Skeletal muscle satellite cell (primary cell): Measurements from ENCODE around the gene NFKB2.

Experiments
- H3K27me3 ChIP-seq: 2 replicates; pipeline ENCODE4 v1.7.0; 2013; ENCODE audit warnings: low read length; ENCODE audit not compliant: control insufficient read depth, insufficient read depth
- H3K36me3 ChIP-seq: 2 replicates; pipeline ENCODE4 v1.7.0; 2013; ENCODE audit warnings: mild to moderate bottlenecking, control low read depth, low read length; ENCODE audit not compliant: insufficient read depth
- H3K4me1 ChIP-seq: 2 replicates; pipeline ENCODE4 v1.7.0; 2013; ENCODE audit warnings: low read length; ENCODE audit not compliant: control insufficient read depth, insufficient read depth
- H3K4me2 ChIP-seq: 2 replicates; pipeline ENCODE4 v1.7.0; 2013; ENCODE audit warnings: mild to moderate bottlenecking, low read length
- H3K4me3 ChIP-seq: 2 replicates; pipeline ENCODE4 v1.7.0; 2013; ENCODE audit warnings: low read length
- H3K9ac ChIP-seq: 2 replicates; pipeline ENCODE4 v1.7.0; 2013; ENCODE audit warnings: mild to moderate bottlenecking, low read depth, low read length, moderate library complexity
- H3K9me3 ChIP-seq: replicated peaks from 2 replicates; pipeline ENCODE4 v1.7.0; 2013; ENCODE audit warnings: mild to moderate bottlenecking, control low read depth, low read length

The NFKB2 gene

DNA sequence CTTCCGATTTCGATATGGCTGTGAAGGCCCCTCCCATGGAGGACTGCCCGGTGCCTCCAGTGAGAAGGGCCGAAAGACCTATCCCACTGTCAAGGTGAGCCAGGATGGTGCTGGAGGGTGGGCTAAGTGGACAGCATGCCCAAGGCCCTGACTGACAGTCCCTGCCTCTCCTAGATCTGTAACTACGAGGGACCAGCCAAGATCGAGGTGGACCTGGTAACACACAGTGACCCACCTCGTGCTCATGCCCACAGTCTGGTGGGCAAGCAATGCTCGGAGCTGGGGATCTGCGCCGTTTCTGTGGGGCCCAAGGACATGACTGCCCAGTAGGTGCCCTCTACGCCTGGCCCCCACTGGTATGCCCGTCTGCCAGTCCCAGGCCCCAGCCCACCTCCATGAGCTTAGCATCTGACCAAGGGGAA lies 1.2 kb downstream of the NFKB2 start:
- Histone ChIP-seq H3K4me3 (peak overlapping the region; percentile 85), H3K4me2 (peak overlapping the region; percentile 100), H3K27me3 (no peaks in the 10 kb centered on the region), H3K36me3 (peaks cover 22% of the 10 kb centered on the region), H3K4me1 (peaks cover 23% of the 10 kb centered on the region), H3K9ac (peak overlapping the region; percentile 84), H3K9me3 (no peaks in the 10 kb centered on the region)

GRCh38 chr10:102397222-102398171 lies 2.0 kb downstream of the NFKB2 start:
- Histone ChIP-seq H3K9ac (no peak overlapping the region), H3K27me3 (no peaks in the 10 kb centered on the region), H3K36me3 (peaks cover 26% of the 10 kb centered on the region), H3K4me2 (no peak overlapping the region), H3K9me3 (no peaks in the 10 kb centered on the region), H3K4me3 (no peak overlapping the region), H3K4me1 (peaks cover 26% of the 10 kb centered on the region)

DNA sequence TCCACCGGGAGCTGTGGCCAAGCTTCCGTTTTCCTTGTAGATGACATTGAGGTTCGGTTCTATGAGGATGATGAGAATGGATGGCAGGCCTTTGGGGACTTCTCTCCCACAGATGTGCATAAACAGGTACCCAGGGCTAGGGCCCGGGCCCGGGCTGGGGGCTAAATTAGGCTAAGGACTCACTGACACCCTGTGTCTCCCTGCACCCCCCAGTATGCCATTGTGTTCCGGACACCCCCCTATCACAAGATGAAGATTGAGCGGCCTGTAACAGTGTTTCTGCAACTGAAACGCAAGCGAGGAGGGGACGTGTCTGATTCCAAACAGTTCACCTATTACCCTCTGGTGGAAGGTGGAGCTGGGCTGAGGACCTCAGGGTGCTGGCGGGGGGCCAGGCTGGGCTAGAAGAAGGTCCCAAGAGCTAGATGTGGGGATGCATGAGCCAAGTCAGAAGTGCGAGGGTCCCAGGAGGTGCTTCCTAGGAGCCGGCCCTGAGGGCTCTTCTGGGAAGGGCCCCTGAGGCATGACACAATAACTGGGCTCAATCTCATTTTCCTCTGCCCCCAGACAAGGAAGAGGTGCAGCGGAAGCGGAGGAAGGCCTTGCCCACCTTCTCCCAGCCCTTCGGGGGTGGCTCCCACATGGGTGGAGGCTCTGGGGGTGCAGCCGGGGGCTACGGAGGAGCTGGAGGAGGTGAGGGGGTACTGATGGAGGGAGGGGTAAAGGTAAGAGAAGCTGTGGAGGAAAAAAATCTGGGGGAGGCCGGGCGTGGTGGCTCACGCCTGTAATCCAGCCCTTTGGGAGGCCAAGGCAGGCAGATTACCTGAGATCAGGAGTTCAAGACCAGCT lies 2.9 kb downstream of the NFKB2 start:
- Histone ChIP-seq H3K36me3 (peaks cover 26% of the 10 kb centered on the region), H3K4me1 (peaks cover 26% of the 10 kb centered on the region), H3K9me3 (no peaks in the 10 kb centered on the region), H3K4me2 (peak overlapping the region; percentile 93), H3K4me3 (peak overlapping the region; percentile 76), H3K27me3 (no peaks in the 10 kb centered on the region), H3K9ac (no peak overlapping the region)

GRCh38 chr10:102399217-102400021 lies 3.9 kb downstream of the NFKB2 start:
- peak overlapping the region; percentile 93 for H3K4me2 ChIP-seq
- no peaks in the 10 kb centered on the region for H3K9me3 ChIP-seq
- H3K27me3 ChIP-seq = no peaks in the 10 kb centered on the region
- H3K9ac ChIP-seq = peak overlapping the region; percentile 76
- H3K4me3 ChIP-seq = peak overlapping the region; percentile 76
- H3K36me3 ChIP-seq = peaks cover 26% of the 10 kb centered on the region
- H3K4me1 ChIP-seq = peaks cover 22% of the 10 kb centered on the region

DNA sequence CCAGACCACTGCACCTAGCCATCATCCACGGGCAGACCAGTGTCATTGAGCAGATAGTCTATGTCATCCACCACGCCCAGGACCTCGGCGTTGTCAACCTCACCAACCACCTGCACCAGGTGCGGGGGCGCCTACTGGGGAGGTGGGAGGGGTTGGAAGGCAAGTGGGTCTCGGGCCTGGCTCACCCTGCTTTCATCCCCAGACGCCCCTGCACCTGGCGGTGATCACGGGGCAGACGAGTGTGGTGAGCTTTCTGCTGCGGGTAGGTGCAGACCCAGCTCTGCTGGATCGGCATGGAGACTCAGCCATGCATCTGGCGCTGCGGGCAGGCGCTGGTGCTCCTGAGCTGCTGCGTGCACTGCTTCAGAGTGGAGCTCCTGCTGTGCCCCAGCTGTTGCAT lies 4.6 kb downstream of the NFKB2 start:
- Histone ChIP-seq H3K27me3 (no peaks in the 10 kb centered on the region), H3K4me2 (peak overlapping the region; percentile 93), H3K9me3 (no peaks in the 10 kb centered on the region), H3K4me3 (no peak overlapping the region), H3K4me1 (peaks cover 22% of the 10 kb centered on the region), H3K9ac (peak overlapping the region; percentile 54), H3K36me3 (peaks cover 26% of the 10 kb centered on the region)

DNA sequence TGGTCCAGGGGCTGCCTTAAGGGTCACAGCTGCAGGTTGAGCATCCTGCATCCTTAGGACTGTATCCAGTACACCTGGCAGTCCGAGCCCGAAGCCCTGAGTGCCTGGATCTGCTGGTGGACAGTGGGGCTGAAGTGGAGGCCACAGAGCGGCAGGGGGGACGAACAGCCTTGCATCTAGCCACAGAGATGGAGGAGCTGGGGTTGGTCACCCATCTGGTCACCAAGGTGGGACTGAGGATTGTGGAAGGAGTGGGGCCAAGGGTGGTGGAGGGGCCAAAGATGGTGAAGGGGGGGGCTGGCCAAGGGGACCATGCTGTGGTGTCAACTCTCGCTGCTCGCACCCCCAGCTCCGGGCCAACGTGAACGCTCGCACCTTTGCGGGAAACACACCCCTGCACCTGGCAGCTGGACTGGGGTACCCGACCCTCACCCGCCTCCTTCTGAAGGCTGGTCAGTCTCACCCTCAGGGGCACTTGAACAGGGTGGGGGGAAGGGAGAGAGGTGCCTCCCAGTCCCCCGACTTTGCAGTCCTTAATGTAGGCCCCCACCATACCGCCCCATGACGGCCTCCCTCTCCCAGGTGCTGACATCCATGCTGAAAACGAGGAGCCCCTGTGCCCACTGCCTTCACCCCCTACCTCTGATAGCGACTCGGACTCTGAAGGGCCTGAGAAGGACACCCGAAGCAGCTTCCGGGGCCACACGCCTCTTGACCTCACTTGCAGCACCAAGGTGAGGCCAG lies 5.3 kb downstream of the NFKB2 start:
- H3K4me1 ChIP-seq = peaks cover 22% of the 10 kb centered on the region
- H3K9me3 ChIP-seq = no peaks in the 10 kb centered on the region
- H3K27me3 ChIP-seq = no peaks in the 10 kb centered on the region
- no peak overlapping the region for H3K4me2 ChIP-seq
- no peak overlapping the region for H3K9ac ChIP-seq
- H3K36me3 ChIP-seq = peaks cover 26% of the 10 kb centered on the region
- no peak overlapping the region for H3K4me3 ChIP-seq

DNA sequence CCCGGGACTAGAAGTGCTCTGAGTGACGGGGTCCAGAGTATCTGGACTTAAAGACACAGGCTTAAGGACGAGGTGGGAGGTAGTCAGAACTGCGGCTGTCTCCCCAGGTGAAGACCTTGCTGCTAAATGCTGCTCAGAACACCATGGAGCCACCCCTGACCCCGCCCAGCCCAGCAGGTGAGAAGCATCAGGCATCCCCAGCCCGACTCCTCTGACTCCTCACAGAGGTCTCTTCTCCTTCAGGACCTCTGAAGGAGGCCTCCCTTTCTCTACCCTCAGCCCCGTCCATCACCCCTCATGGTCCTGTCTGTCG lies 5.8 kb downstream of the NFKB2 start:
- no peak overlapping the region for H3K4me3 ChIP-seq
- H3K9ac ChIP-seq = no peak overlapping the region
- H3K4me2 ChIP-seq = no peak overlapping the region
- peaks cover 26% of the 10 kb centered on the region for H3K36me3 ChIP-seq
- H3K4me1 ChIP-seq = peaks cover 19% of the 10 kb centered on the region
- H3K27me3 ChIP-seq = no peaks in the 10 kb centered on the region
- no peaks in the 10 kb centered on the region for H3K9me3 ChIP-seq

GRCh38 chr10:102401735-102402511 lies 6.4 kb downstream of the NFKB2 start:
- Histone ChIP-seq H3K9ac (no peak overlapping the region), H3K4me3 (no peak overlapping the region), H3K27me3 (no peaks in the 10 kb centered on the region), H3K4me2 (no peak overlapping the region), H3K36me3 (peaks cover 26% of the 10 kb centered on the region), H3K9me3 (no peaks in the 10 kb centered on the region), H3K4me1 (peaks cover 14% of the 10 kb centered on the region)

- Histone ChIP-seq H3K9me3 (no peaks in the 10 kb centered on the region), H3K9ac (no peak overlapping the region), H3K36me3 (peaks cover 26% of the 10 kb centered on the region), H3K4me1 (peaks cover 14% of the 10 kb centered on the region), H3K4me3 (no peak overlapping the region), H3K4me2 (no peak overlapping the region), H3K27me3 (peaks cover 3% of the 10 kb centered on the region)
Measured at GRCh38 chr10:102402512-102402896, 7.0 kb downstream of the NFKB2 start.

- Histone ChIP-seq H3K36me3 (peaks cover 22% of the 10 kb centered on the region), H3K4me3 (no peak overlapping the region), H3K9me3 (no peaks in the 10 kb centered on the region), H3K27me3 (peaks cover 9% of the 10 kb centered on the region), H3K4me2 (no peak overlapping the region), H3K4me1 (peaks cover 14% of the 10 kb centered on the region), H3K9ac (no peak overlapping the region)
Measured at GRCh38 chr10:102403115-102403514, 7.6 kb downstream of the NFKB2 start.
